Suprapubic skin (tissue), 3 donors: ENCODE measurements around the gene JMJD8.

Experiments used
- CTCF ChIP-seq, 2 donors: fragments of 200-600 bp in 1 of 2; fragments of 450-650 bp in 1 of 2; sonication (generic) in 1 of 2; IDR thresholded peaks; one replicate each; pipeline ENCODE4 v1.5.1; 2016 to 2019; ENCODE audit warnings: antibody characterized with exemption in 2 of 2, mild to moderate bottlenecking in 1 of 2, moderate library complexity in 1 of 2
- POLR2A ChIP-seq, 2 donors: fragments of 450-650 bp; IDR thresholded peaks; one replicate each; pipeline ENCODE4 v1.6.1; 2017; ENCODE audit warnings: antibody characterized with exemption in 2 of 2, mild to moderate bottlenecking in 2 of 2, moderate library complexity in 2 of 2

- no peak for TF ChIP-seq CTCF (IDR thresholded peaks at IDR 0.05)
- no peak for TF ChIP-seq POLR2A (IDR thresholded peaks at IDR 0.05)
Measured at GRCh38 chr16:676565-676902, 7.6 kb downstream of the JMJD8 start.
